ENCODE measurements around the gene PLPPR2. TPM values are rescaled to one million over a fixed set of nuclear protein-coding genes. Genes with fewer than 3 reads are reported as not detected.

The PLPPR2 gene
- total RNA-seq, 2 experiments from 2014 or later = 8.2 TPM

DNA sequence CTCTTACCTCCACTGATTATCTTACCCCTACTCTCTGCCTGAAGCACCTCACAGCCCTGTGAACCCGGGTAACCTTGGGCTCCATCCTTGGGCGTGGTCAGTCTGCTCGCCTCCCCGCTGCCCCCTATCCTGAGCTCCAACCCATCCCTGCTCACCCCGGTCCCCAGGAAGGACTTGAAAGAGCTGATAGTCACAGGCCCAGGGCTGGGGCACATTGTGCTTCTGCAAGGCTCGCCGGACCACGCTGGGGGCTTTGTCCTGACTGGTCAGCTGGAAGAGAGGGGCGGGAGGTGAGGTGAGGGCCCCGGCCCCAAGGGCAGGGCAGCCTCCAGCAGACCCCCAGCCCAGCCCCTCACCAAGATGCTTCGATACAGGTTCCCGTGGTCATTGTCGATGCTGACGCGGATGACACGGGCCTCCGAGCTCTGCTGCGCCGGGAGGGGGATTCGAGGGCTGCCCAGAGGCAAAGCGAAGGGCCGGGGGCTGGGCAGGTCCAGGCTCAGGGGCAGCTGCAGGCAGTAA, 41.9 kb downstream of the PLPPR2 start:
- Mint-ChIP-seq H3K27me3 (peaks cover 18% of the 10 kb centered on the region), H3K36me3 (ENCODE audit: low read depth) (no peaks in the 10 kb centered on the region), H3K27ac (no peak overlapping the region), H3K9me3 (no peaks in the 10 kb centered on the region), H3K4me3 (no peak overlapping the region), H3K4me1 (ENCODE audit: low read depth) (no peaks in the 10 kb centered on the region)
- ChIA-PET POLR2A (no interaction called here), CTCF (interaction anchor here (1.3 kb wide), 1 partner anchor 16 kb away, joined by 4 read pairs; no protein-coding TSS in a partner anchor)
- Histone ChIP-seq H3K27ac (ENCODE audit: low read depth in 1 of 2, low read length in 2 of 2) (no peak overlapping the region), H3K4me1 (ENCODE audit: insufficient read depth, low read length) (no peaks in the 10 kb centered on the region), H3K36me3 (ENCODE audit: insufficient read depth, low read length) (no peaks in the 10 kb centered on the region), H3K27me3 (ENCODE audit: control insufficient read depth in 1 of 2, insufficient read depth in 2 of 2, low read length in 2 of 2) (no peaks in the 10 kb centered on the region), H3K9me3 (ENCODE audit: control insufficient read depth in 1 of 2, insufficient read depth in 1 of 2, low read length in 2 of 2) (no peaks in the 10 kb centered on the region), H3K4me3 (ENCODE audit: low read length) (no peak overlapping the region)
- intact Hi-C loops (cut with DNase I, micrococcal nuclease) = no loop called here
- TF ChIP-seq, protein P1, sequence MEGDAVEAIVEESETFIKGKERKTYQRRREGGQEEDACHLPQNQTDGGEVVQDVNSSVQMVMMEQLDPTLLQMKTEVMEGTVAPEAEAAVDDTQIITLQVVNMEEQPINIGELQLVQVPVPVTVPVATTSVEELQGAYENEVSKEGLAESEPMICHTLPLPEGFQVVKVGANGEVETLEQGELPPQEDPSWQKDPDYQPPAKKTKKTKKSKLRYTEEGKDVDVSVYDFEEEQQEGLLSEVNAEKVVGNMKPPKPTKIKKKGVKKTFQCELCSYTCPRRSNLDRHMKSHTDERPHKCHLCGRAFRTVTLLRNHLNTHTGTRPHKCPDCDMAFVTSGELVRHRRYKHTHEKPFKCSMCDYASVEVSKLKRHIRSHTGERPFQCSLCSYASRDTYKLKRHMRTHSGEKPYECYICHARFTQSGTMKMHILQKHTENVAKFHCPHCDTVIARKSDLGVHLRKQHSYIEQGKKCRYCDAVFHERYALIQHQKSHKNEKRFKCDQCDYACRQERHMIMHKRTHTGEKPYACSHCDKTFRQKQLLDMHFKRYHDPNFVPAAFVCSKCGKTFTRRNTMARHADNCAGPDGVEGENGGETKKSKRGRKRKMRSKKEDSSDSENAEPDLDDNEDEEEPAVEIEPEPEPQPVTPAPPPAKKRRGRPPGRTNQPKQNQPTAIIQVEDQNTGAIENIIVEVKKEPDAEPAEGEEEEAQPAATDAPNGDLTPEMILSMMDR (IDR thresholded peaks at IDR 0.05) = no peak
- no peak for DNase-seq
- ATAC-seq (ENCODE audit: poor library complexity) = no peak

- Histone ChIP-seq H3K27ac (ENCODE audit: low read depth in 1 of 2, low read length in 2 of 2) (no peak overlapping the region), H3K9me3 (ENCODE audit: control insufficient read depth in 1 of 2, insufficient read depth in 1 of 2, low read length in 2 of 2) (no peaks in the 10 kb centered on the region), H3K36me3 (ENCODE audit: insufficient read depth, low read length) (no peaks in the 10 kb centered on the region), H3K4me1 (ENCODE audit: insufficient read depth, low read length) (no peaks in the 10 kb centered on the region), H3K27me3 (ENCODE audit: control insufficient read depth in 1 of 2, insufficient read depth in 2 of 2, low read length in 2 of 2) (no peaks in the 10 kb centered on the region), H3K4me3 (ENCODE audit: low read length) (no peak overlapping the region)
- CTCF ChIA-PET = no interaction called here
- no peaks in the 10 kb centered on the region for H3K4me1 Mint-ChIP-seq (ENCODE audit: low read depth)
- TF ChIP-seq, protein P1 (IDR thresholded peaks at IDR 0.05) = no peak
- POLR2A ChIA-PET = no interaction called here
- no peak for DNase-seq
- no peaks in the 10 kb centered on the region for H3K9me3 Mint-ChIP-seq
- H3K27ac Mint-ChIP-seq = no peak overlapping the region
- H3K36me3 Mint-ChIP-seq (ENCODE audit: low read depth) = no peaks in the 10 kb centered on the region
- H3K27me3 Mint-ChIP-seq = peaks cover 14% of the 10 kb centered on the region
- intact Hi-C loops (cut with DNase I, micrococcal nuclease) = no loop called here
- no peak for ATAC-seq (ENCODE audit: poor library complexity)
- H3K4me3 Mint-ChIP-seq = no peak overlapping the region
These were observed 44.4 kb downstream of the PLPPR2 start for GRCh38 chr19:11399667-11400066.

- Mint-ChIP-seq H3K4me3 (no peak overlapping the region), H3K27ac (no peak overlapping the region), H3K9me3 (no peaks in the 10 kb centered on the region), H3K4me1 (ENCODE audit: low read depth) (no peaks in the 10 kb centered on the region), H3K36me3 (ENCODE audit: low read depth) (no peaks in the 10 kb centered on the region), H3K27me3 (peaks cover 15% of the 10 kb centered on the region)
- POLR2A ChIA-PET = interaction anchor here (0.5 to 0.9 kb wide), 2 partner anchors 20 to 99 kb away, joined by 3 to 4 read pairs; no protein-coding TSS in a partner anchor
- ATAC-seq (ENCODE audit: poor library complexity) = no peak
- Histone ChIP-seq H3K4me3 (ENCODE audit: low read length) (no peak overlapping the region), H3K4me1 (ENCODE audit: insufficient read depth, low read length) (no peaks in the 10 kb centered on the region), H3K36me3 (ENCODE audit: insufficient read depth, low read length) (no peaks in the 10 kb centered on the region), H3K27me3 (ENCODE audit: control insufficient read depth in 1 of 2, insufficient read depth in 2 of 2, low read length in 2 of 2) (no peaks in the 10 kb centered on the region), H3K9me3 (ENCODE audit: control insufficient read depth in 1 of 2, insufficient read depth in 1 of 2, low read length in 2 of 2) (no peaks in the 10 kb centered on the region), H3K27ac (ENCODE audit: low read depth in 1 of 2, low read length in 2 of 2) (no peak overlapping the region)
- TF ChIP-seq, protein P1 (IDR thresholded peaks at IDR 0.05) = no peak
- DNase-seq = no peak
- intact Hi-C loops (cut with DNase I, micrococcal nuclease) = no loop called here
- CTCF ChIA-PET = no interaction called here
These were observed 45.6 kb downstream of the PLPPR2 start for GRCh38 chr19:11400798-11401197.
